Adrenal gland (tissue), 5 donors: ENCODE results near the gene KIF26B.

Experiments used
- CTCF ChIP-seq, 6 experiments: fragments of 450-650 bp in 4 of 6; fragments of 200-600 bp in 2 of 6; sonication (generic) in 1 of 6; IDR thresholded peaks; 1 replicate in 5 of 6; 2 replicates in 1 of 6; pipeline versions ENCODE4 v1.5.1 to v1.8.0; 2016 to 2021; ENCODE audit warnings: antibody characterized with exemption in 6 of 6, mild to moderate bottlenecking in 2 of 6, moderate library complexity in 1 of 6
- POLR2A ChIP-seq, 2 donors: fragments of 450-650 bp; IDR thresholded peaks; one replicate each; pipeline ENCODE4 v1.6.1; 2017; ENCODE audit warnings: antibody characterized with exemption in 2 of 2, mild to moderate bottlenecking in 2 of 2, moderate library complexity in 1 of 2
- donor health status: DM: no; HTN: no; CAD: no.

- TF ChIP-seq CTCF (IDR thresholded peaks at IDR 0.05) (no peak), POLR2A (IDR thresholded peaks at IDR 0.05) (no peak)
Measured at GRCh38 chr1:245209658-245210435, 55.1 kb downstream of the KIF26B start.
